ENCODE measurements around the gene EXOC6.

EXOC6 gene

GRCh38 chr10:92886334-92886961 is 38.1 kb downstream of the EXOC6 start:
- H3K4me3 ChIP-seq (replicated peaks; ENCODE audit: low read depth, low read length), result no peak overlapping the region
- H3K27me3 ChIP-seq (replicated peaks; ENCODE audit: control insufficient read depth, insufficient read depth, low read length), result no peaks in the 10 kb centered on the region
- TF ChIP-seq CTCF (IDR thresholded peaks at IDR 0.05; ENCODE audit: insufficient read depth, low read length, poor library complexity, severe bottlenecking), result no peak
- no peak for DNase-seq (ENCODE audit: extremely low read depth, insufficient read length)
- no peaks in the 10 kb centered on the region for H3K36me3 ChIP-seq (ENCODE audit: control insufficient read depth, insufficient read depth, low read length)

GRCh38 chr10:92890471-92890870 is 42.2 kb downstream of the EXOC6 start:
- H3K27me3 ChIP-seq (replicated peaks; ENCODE audit: control insufficient read depth, insufficient read depth, low read length), result no peaks in the 10 kb centered on the region
- no peak for DNase-seq (ENCODE audit: extremely low read depth, insufficient read length)
- TF ChIP-seq CTCF (IDR thresholded peaks at IDR 0.05; ENCODE audit: insufficient read depth, low read length, poor library complexity, severe bottlenecking), result no peak
- H3K36me3 ChIP-seq (ENCODE audit: control insufficient read depth, insufficient read depth, low read length), result no peaks in the 10 kb centered on the region
- H3K4me3 ChIP-seq (replicated peaks; ENCODE audit: low read depth, low read length), result no peak overlapping the region

GRCh38 chr10:92891885-92892690 is 43.8 kb downstream of the EXOC6 start:
- no peaks in the 10 kb centered on the region for H3K36me3 ChIP-seq (ENCODE audit: control insufficient read depth, insufficient read depth, low read length)
- no peak for DNase-seq (ENCODE audit: extremely low read depth, insufficient read length)

GRCh38 chr10:92892691-92893054 is 44.4 kb downstream of the EXOC6 start:
- Histone ChIP-seq H3K27me3 (replicated peaks; ENCODE audit: control insufficient read depth, insufficient read depth, low read length) (no peaks in the 10 kb centered on the region), H3K36me3 (ENCODE audit: control insufficient read depth, insufficient read depth, low read length) (no peaks in the 10 kb centered on the region; the same call in 1 of the 2 replicates), H3K4me3 (replicated peaks; ENCODE audit: low read depth, low read length) (no peak overlapping the region)
- TF ChIP-seq CTCF (IDR thresholded peaks at IDR 0.05; ENCODE audit: insufficient read depth, low read length, poor library complexity, severe bottlenecking), result no peak
- DNase-seq (ENCODE audit: extremely low read depth, insufficient read length), result no peak

More at GRCh38 chr10:92891885-92892690, 43.8 kb downstream of the EXOC6 start:
- H3K27me3 ChIP-seq (replicated peaks; ENCODE audit: control insufficient read depth, insufficient read depth, low read length), result no peaks in the 10 kb centered on the region
- TF ChIP-seq CTCF (IDR thresholded peaks at IDR 0.05; ENCODE audit: insufficient read depth, low read length, poor library complexity, severe bottlenecking), result no peak
- H3K4me3 ChIP-seq (replicated peaks; ENCODE audit: low read depth, low read length), result no peak overlapping the region

GRCh38 chr10:92894081-92894655 is 45.8 kb downstream of the EXOC6 start:
- no peaks in the 10 kb centered on the region; the same call in 1 of the 2 replicates for H3K36me3 ChIP-seq (ENCODE audit: control insufficient read depth, insufficient read depth, low read length)
- H3K27me3 ChIP-seq (replicated peaks; ENCODE audit: control insufficient read depth, insufficient read depth, low read length), result no peaks in the 10 kb centered on the region
- DNase-seq (ENCODE audit: extremely low read depth, insufficient read length), result no peak
- H3K4me3 ChIP-seq (replicated peaks; ENCODE audit: low read depth, low read length), result no peak overlapping the region
- no peak for TF ChIP-seq CTCF (IDR thresholded peaks at IDR 0.05; ENCODE audit: insufficient read depth, low read length, poor library complexity, severe bottlenecking)

Data from GM06990 (cell line).